ENCODE measurements around the gene KRI1. TPM values are rescaled to one million over a fixed set of nuclear protein-coding genes. Genes with fewer than 3 reads are reported as not detected.
A peak's percentile ranks its signal among the peaks of the same experiment; 100 is the strongest.
"Not testable (repeated sequence)": the region's sequence is repeated elsewhere in the genome, so short reads cannot be mapped to it uniquely, and the experiment has no call there.

KRI1 gene
- total RNA-seq, 1 experiment from 2014 or later = 22.0 TPM

DNA sequence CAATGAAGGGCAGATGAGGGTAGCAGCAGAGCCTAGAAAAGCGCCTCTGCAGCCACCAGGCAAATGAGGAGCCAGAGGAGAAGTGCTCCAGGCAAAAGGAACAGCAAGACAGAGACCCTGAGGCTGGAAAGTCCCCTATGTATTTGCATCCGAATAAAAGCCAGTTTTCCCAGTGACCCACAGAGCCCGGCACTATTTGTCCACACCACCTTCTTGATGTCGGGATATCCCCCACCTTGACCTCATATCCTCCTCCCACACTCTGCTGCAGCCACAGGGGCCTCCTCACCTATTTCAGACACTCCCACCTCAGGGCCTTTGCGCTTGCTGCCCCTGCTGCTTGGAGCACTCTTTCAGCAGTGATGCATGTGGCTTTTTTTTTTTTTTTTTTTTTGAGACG lies 15.5 kb downstream of the KRI1 start:
- no peak for DNase-seq (ENCODE audit: low read depth)

DNA sequence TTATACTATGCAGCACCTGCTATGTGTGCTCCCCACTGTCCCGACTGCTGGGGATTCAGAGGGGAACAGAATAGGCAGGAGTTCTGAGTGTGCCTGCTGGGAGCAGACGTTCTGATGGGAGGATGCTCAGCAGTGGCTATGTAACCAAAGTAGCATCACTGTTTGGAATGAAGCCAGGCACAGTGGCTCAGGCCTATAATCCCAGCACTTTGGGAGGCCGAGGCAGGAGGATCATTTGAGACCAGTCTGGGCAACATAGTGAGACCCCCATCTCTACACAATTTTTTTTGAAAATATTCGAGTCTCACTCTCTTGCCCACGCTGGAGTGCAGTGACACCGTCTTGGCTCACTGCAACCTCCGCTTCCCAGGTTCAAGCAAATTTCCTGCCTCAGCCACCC lies 16.1 kb downstream of the KRI1 start:
- DNase-seq (ENCODE audit: low read depth) = no peak

- no peak for DNase-seq (ENCODE audit: low read depth)
Observed at GRCh38 chr19:10548746-10549276, 17.0 kb downstream of the KRI1 start.

GRCh38 chr19:10546817-10547216 lies 19.0 kb downstream of the KRI1 start:
- no peak for DNase-seq (ENCODE audit: low read depth)

GRCh38 chr19:10544753-10545251 lies 21.0 kb downstream of the KRI1 start:
- no peak for DNase-seq (ENCODE audit: low read depth)

DNA sequence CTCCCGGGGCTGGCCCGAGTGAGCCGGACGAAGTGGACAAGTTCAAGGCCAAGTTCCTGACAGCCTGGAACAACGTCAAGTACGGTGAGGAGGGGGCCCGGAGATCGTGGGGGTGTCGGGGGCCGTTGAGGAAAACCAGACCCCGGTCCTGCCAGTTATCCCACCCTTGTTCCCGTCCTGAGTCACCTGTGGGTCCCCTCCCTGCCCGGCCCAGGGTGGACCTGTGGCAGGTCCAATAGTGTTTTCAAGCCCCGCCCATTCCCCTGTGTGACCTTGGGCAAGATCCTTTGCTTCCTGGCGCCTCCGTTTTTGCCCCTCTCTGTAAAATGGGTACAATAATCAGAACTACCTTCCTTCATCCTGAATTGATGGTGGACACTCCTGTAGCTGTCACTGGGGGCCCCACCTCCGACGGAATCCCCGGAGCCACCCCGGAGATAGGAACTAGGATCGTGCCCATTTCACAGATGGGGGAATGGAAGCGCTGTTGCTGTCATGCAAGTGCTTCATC lies 21.5 kb downstream of the KRI1 start:
- no peak for DNase-seq (ENCODE audit: low read depth)

DNA sequence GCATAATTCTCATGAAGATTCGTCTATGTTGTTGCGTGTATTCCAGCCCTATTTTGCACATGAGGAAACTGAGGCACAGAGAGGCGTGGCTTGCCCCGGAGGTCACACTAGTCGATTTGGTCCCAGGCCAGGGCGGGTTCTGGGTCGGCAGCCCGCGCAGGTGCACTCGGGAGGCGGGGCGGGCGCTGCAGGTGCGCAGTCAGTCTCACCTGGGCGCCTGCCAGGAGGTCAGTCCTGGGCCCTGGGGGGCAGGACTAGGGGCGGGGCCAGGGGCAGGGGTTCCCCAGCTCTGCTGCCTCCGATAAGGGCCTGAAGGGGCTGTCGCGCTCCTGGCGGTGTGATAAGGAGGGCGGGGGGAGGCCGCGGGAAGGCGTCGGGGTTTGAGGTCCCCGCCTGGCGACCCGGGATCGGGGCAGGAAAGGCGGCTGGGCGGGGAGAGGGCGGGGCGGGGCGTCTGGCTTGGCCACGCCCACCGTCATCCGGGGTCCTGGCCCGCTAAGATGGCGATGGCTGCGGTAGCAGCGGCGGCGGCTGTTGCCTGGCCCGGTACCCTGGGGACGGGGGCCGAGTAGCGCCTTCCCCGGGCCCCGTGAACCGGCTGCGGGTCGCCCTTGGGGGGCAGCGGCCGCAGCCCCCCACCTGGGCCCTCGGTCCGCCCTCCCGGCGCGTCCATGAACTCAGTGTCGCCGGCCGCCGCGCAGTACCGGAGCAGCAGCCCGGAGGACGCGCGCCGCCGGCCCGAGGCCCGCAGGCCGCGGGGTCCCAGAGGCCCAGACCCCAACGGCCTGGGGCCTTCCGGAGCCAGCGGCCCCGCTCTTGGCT lies 22.2 kb downstream of the KRI1 start, which contains the start of gene ATG4D:
Gene ATG4D, plus strand, starts transcription at position 485 of the 822 bp plus-strand sequence. Its CDS starts 187 bp downstream, at position 672.
- peak; percentile 50 for DNase-seq (ENCODE audit: low read depth)

DNA sequence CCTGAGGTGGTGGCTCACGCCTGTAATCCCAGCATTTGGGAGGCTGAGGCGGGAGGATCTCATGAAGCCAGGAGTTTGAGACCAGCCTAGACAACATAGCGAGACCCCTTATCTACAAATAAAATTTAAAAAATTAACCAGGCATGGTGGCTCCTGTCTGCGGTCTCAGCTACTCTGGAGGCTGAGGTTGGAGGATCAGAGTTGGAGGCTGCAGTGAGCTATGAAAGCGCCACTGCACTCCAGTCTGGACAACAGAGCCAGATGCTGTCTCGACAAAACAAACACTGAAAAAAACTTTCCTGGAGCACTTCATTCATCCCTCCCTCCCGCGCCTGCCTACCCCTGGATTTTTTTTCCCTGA lies 22.8 kb downstream of the KRI1 start:
- no peak for DNase-seq (ENCODE audit: low read depth)

GRCh38 chr19:10539016-10539415 lies 26.8 kb downstream of the KRI1 start:
- DNase-seq (ENCODE audit: low read depth) = not testable (repeated sequence)

DNA sequence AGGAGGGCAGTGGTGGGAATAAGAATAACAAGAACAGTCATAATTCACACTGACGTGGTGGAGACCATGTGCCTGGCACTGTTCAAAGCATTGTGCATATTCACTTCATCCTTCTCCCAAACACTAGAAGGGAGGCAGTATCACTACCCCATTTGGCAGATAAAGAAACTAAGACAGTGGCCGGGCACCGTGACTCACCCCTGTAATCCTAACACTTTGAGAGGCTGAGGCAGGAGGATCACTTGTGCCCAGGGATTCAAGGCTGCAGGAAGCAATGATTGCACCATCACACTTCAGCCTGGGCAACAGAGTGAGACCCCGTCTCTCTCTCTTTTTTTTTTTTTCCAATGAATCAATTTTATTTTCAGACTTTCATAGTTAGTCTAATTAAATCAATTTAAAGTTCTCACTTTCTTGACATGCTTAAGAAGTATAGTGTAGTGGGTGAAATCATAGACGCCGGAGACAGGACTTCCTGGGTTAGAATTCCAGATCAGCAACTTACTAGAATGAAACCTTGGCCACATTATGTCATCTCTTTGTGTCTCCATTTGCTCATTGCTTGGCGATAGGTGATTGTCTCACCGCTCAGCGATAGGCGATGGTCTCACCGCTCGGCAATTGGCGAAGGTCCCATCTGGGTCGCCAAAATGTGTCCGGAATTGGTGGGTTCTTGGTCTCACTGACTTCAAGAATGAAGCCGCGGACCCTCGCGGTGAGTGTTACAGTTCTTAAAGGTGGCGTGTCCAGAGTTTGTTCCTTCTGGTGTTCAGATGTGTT lies 27.4 kb downstream of the KRI1 start:
- no peak for DNase-seq (ENCODE audit: low read depth)

DNA sequence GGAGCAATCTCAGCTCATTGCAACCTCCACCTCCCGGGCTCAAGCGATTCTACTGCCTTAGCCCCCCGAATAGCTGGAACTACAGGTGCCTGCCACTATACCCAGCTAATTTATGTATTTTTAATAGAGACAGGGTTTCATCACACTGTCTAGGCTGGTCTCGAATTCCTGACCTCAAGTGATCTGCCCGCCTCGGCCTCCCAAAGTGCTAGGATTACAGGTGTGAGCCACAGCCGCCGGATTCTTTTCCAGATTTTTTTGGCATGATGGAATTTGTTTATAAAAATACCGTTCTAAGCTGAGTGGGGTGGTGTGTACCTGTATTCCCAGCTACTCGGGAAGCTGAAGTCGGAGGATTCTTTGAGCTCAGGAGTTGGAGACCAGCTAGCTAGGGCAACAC lies 28.1 kb downstream of the KRI1 start:
- no peak for DNase-seq (ENCODE audit: low read depth)

DNA sequence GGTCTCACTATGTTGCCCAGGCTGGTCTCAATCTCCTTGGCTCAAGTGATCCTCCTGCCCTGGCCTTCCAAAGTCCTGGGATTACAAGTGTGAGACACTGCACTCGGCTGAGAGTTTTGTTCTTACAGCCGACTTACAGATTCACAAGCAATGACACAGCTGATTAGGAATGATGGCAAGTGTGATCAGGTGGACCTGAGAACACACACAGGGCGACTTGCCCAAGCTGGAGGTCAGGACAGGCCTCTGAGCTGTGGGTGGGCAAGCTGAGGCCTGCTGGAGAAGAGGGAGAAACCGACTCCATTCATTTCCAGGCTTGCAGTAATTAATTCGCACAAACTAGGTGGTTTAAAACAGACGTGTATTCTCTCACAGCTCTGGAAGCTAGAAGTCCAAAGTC lies 30.2 kb downstream of the KRI1 start:
- DNase-seq (ENCODE audit: low read depth) = no peak

- DNase-seq (ENCODE audit: low read depth) = peak; percentile 55
Observed at GRCh38 chr19:10533646-10534386, 32.0 kb downstream of the KRI1 start.

DNA sequence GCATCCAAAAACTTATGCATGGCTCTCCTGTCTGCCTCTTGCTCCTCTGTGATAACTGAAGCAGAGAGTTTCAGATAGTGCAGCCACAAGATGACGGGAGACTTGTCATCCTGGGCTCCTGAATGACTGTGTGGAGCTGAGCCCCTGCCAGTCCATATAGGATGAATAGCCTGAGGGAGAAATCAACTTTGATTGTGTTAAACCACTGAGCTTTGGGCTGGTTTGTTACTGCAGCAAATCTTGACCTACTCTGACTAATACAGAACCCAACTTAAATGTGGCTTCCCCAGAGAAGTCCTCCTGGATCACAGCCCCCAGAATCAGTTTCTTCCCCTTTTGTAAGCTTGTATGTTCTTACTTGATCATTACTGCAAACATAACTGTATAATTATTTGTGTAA lies 33.4 kb downstream of the KRI1 start:
- no peak for DNase-seq (ENCODE audit: low read depth)

- DNase-seq (ENCODE audit: low read depth) = not testable (repeated sequence)
Observed at GRCh38 chr19:10526887-10527286, 38.9 kb downstream of the KRI1 start.

- DNase-seq (ENCODE audit: low read depth) = no peak
Observed at GRCh38 chr19:10525636-10526035, 40.2 kb downstream of the KRI1 start.

- no peak for DNase-seq (ENCODE audit: low read depth)
Observed at GRCh38 chr19:10523135-10523636, 42.6 kb downstream of the KRI1 start.

DNA sequence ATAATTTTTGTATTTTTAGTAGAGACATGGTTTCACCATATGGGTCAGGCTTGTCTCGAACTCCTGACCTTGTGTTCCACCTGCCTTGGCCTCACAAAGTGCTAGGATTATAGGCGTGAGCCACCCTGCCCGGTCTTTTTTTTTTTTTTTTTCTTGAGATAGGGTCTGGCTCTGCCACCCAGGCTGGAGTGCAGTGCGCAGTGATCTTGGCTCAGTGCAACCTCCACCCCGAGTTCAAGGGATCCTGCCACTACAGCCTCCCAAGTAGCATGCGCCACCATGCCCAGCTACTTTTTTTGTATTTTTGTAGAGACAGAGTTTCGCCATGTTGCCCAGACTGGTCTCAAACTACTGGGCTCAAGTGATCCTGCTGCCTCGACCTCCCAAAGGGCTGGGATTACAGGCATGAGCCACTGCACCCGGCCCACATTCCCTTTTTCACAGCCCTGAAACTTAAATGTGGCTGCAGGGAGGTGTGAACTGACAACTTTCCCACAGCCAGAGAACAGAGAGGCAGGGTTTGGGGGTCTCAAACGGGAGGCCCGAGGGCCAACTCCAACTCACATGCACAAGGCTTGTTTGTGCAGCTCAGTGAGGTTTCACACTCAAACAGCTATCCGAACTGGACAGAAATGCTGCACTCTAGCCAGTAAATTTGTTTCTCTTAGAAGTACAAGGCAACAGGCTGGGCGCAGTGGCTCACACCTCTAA lies 44.2 kb downstream of the KRI1 start:
- DNase-seq (ENCODE audit: low read depth) = no peak

- DNase-seq (ENCODE audit: low read depth) = no peak
Observed at GRCh38 chr19:10520652-10521318, 45.0 kb downstream of the KRI1 start.

- no peak for DNase-seq (ENCODE audit: low read depth)
Observed at GRCh38 chr19:10519421-10519820, 46.4 kb downstream of the KRI1 start.
